GM12878 (cell line): Measurements from ENCODE around the gene USP54. TPM values are rescaled to one million over a fixed set of nuclear protein-coding genes. Genes with fewer than 3 reads are reported as not detected.

Source experiments
- ATAC-seq: fragments of 200-7000 bp; cut with Tn5 transposase; 3 replicates; pipeline ENCODE4 v1.9.1; 2020; ENCODE audit warnings: mild to moderate bottlenecking, moderate library complexity
- BruUV-seq: library from RNA; stranded (reverse); fragments of 400-500 nt; replicated peaks from 2 replicates; lab custom pipeline; 2021; lab: Mats Ljungman, UMichigan
- CTCF ChIA-PET: fragments of 300-600 bp; sonication (Branson Sonifier 250); formaldehyde crosslinking; extraction: SDS; loops from one replicate; lab custom pipeline; 2021; ENCODE audit warnings: inconsistent platforms; lab: Yijun Ruan, JAX
- POLR2A ChIA-PET: fragments of 350-600 bp; formaldehyde crosslinking; extraction: SDS; loops from one replicate; lab custom pipeline; 2021; ENCODE audit warnings: inconsistent platforms; lab: Charles Lee
- RAD21 ChIA-PET: fragments of 300-600 bp; sonication (Branson Sonifier 250); formaldehyde crosslinking; loops from one replicate; lab custom pipeline; 2023; ENCODE audit warnings: antibody characterized with exemption; ENCODE audit not compliant: unreplicated experiment; lab: Charles Lee
- SMC1A ChIA-PET: fragments of 300-600 bp; sonication (Branson Sonifier 250); formaldehyde crosslinking; loops from one replicate; lab custom pipeline; 2023; ENCODE audit not compliant: unreplicated experiment, uncharacterized antibody; lab: Charles Lee
- DNase-seq: peaks from one replicate; pipeline ENCODE4 v3.0.0-alpha.2; 2011; ENCODE audit warnings: low read depth, low spot score
- FAIRE-seq: peaks from 3 replicates; lab custom pipeline; 2011; peaks lifted over from hg19 to GRCh38; lab: Jason Lieb, UNC
- H2AFZ ChIP-seq: 2 replicates; pipeline ENCODE4 v1.6.0; 2011; ENCODE audit warnings: low read depth, low read length, control low read depth; ENCODE audit not compliant: control insufficient read depth
- H3K27ac ChIP-seq: 2 replicates; pipeline ENCODE4 v1.5.1; 2011; ENCODE audit warnings: control low read depth; ENCODE audit not compliant: control insufficient read depth, insufficient read depth
- H3K27me3 ChIP-seq, 2 experiments: replicated peaks in 1 of 2; 2 replicates each; pipeline versions ENCODE4 v1.6.0 to v1.6.1; 2011; ENCODE audit warnings: low read length in 1 of 2; ENCODE audit not compliant: control insufficient read depth in 2 of 2, insufficient read depth in 2 of 2
- H3K36me3 ChIP-seq, 2 experiments: 2 replicates each; pipeline ENCODE4 v1.5.1; 2011; ENCODE audit warnings: low read length in 1 of 2; ENCODE audit not compliant: control insufficient read depth in 2 of 2, insufficient read depth in 2 of 2
- H3K4me1 ChIP-seq: 2 replicates; pipeline ENCODE4 v1.6.1; 2011; ENCODE audit warnings: mild to moderate bottlenecking, low read length, moderate library complexity, mixed read lengths; ENCODE audit not compliant: control insufficient read depth, insufficient read depth
- H3K4me2 ChIP-seq: 2 replicates; pipeline ENCODE4 v1.6.0; 2011; ENCODE audit warnings: control low read depth; ENCODE audit not compliant: control insufficient read depth, insufficient read depth
- H3K4me3 ChIP-seq: fragments of 200-600 bp; sonication (generic); 2 replicates; pipeline ENCODE4 v1.5.1; 2016
- H3K79me2 ChIP-seq: 2 replicates; pipeline ENCODE4 v1.6.0; 2011; ENCODE audit warnings: low read length; ENCODE audit not compliant: control insufficient read depth, insufficient read depth
- H3K9ac ChIP-seq: 2 replicates; pipeline ENCODE4 v1.8.0; 2011; ENCODE audit warnings: low read length, control low read depth, mixed read lengths; ENCODE audit not compliant: control insufficient read depth, insufficient read depth
- H3K9me3 ChIP-seq: replicated peaks from 3 replicates; pipeline ENCODE4 v1.5.1; 2011; ENCODE audit warnings: mild to moderate bottlenecking, low read length; ENCODE audit not compliant: control insufficient read depth, insufficient read depth
- H4K20me1 ChIP-seq: 2 replicates; pipeline ENCODE4 v1.6.0; 2011; ENCODE audit not compliant: control insufficient read depth, insufficient read depth
- ASH2L ChIP-seq: fragments of 300-600, 200-600 bp; sonication (generic); IDR thresholded peaks from 2 replicates; pipeline ENCODE4 v1.6.1; 2017; ENCODE audit warnings: low read depth, mild to moderate bottlenecking, borderline replicate concordance
- CHD2 ChIP-seq: IDR thresholded peaks from 2 replicates; pipeline ENCODE4 v1.6.1; 2011; ENCODE audit warnings: low read depth, low read length, improper control_type of control experiment, borderline replicate concordance
- CREB1 ChIP-seq: IDR thresholded peaks from 2 replicates; pipeline ENCODE4 v1.6.1; 2012; ENCODE audit warnings: low read depth, mild to moderate bottlenecking, inconsistent platforms
- CREM ChIP-seq: IDR thresholded peaks from 2 replicates; pipeline ENCODE4 v1.6.1; 2014; ENCODE audit warnings: antibody characterized with exemption, low read depth
- E4F1 ChIP-seq: fragments of 450-650 bp; IDR thresholded peaks from 2 replicates; pipeline ENCODE4 v1.6.1; 2018; ENCODE audit warnings: borderline replicate concordance, mild to moderate bottlenecking; ENCODE audit not compliant: partially characterized antibody
- ETV6 ChIP-seq, 2 experiments: fragments of 450-650 bp in 1 of 2; IDR thresholded peaks in 1 of 2; conservative IDR thresholded peaks in 1 of 2; 2 replicates each; pipeline ENCODE4 v1.6.1; 2014; ENCODE audit warnings: antibody characterized with exemption in 1 of 2, borderline replicate concordance in 1 of 2, low read depth in 1 of 2, mild to moderate bottlenecking in 1 of 2, moderate library complexity in 1 of 2
- HDAC6 ChIP-seq: fragments of 200-600 bp; sonication (generic); IDR thresholded peaks from one replicate; pipeline ENCODE4 v1.8.0; 2017; ENCODE audit warnings: antibody characterized with exemption; ENCODE audit not compliant: unreplicated experiment
- IRF4 ChIP-seq: IDR thresholded peaks from 2 replicates; pipeline ENCODE4 v1.6.1; 2011; ENCODE audit warnings: low read depth, low read length
- JUNB ChIP-seq: IDR thresholded peaks from 2 replicates; pipeline ENCODE4 v1.6.1; 2016; ENCODE audit warnings: antibody characterized with exemption, mild to moderate bottlenecking
- NFIC ChIP-seq: IDR thresholded peaks from 2 replicates; pipeline ENCODE4 v1.6.1; 2012; ENCODE audit warnings: low read depth, mild to moderate bottlenecking, inconsistent platforms, low read length, moderate library complexity
- NRF1 ChIP-seq: conservative IDR thresholded peaks from 2 replicates; pipeline ENCODE4 v1.6.1; 2011; ENCODE audit warnings: mild to moderate bottlenecking, low read depth, low read length, improper control_type of control experiment
- PAX8 ChIP-seq: fragments of 450-650 bp; IDR thresholded peaks from 2 replicates; pipeline ENCODE4 v1.6.1; 2017; ENCODE audit warnings: mild to moderate bottlenecking, moderate library complexity
- RB1 ChIP-seq: fragments of 450-650 bp; formaldehyde crosslinking; IDR thresholded peaks from 2 replicates; pipeline ENCODE4 v1.6.1; 2017; ENCODE audit warnings: mild to moderate bottlenecking, borderline replicate concordance
- RUNX3 ChIP-seq: IDR thresholded peaks from 2 replicates; pipeline ENCODE4 v1.6.1; 2012; ENCODE audit warnings: low read length, inconsistent platforms
- SKIL ChIP-seq: fragments of 450-650 bp; IDR thresholded peaks from 2 replicates; pipeline ENCODE4 v1.6.1; 2017; ENCODE audit warnings: mild to moderate bottlenecking, low read depth, inconsistent platforms; ENCODE audit not compliant: poor library complexity, severe bottlenecking
- SMARCA5 ChIP-seq: fragments of 450-650 bp; IDR thresholded peaks from 2 replicates; pipeline ENCODE4 v1.6.1; 2017; ENCODE audit warnings: mild to moderate bottlenecking
- SMC3 ChIP-seq: IDR thresholded peaks from 2 replicates; pipeline ENCODE4 v1.6.1; 2011; ENCODE audit warnings: low read length, improper control_type of control experiment, borderline replicate concordance
- SRF ChIP-seq, 2 experiments: IDR thresholded peaks; 2 replicates each; pipeline ENCODE4 v1.6.1; 2011; ENCODE audit warnings: low read depth in 2 of 2, low read length in 2 of 2, mild to moderate bottlenecking in 1 of 2, moderate library complexity in 1 of 2
- WRNIP1 ChIP-seq: IDR thresholded peaks from 2 replicates; pipeline ENCODE4 v1.6.1; 2011; ENCODE audit warnings: low read depth, low read length, improper control_type of control experiment, borderline replicate concordance
- ZSCAN29 ChIP-seq: fragments of 450-650 bp; IDR thresholded peaks from 2 replicates; pipeline ENCODE4 v1.6.1; 2017; ENCODE audit warnings: mild to moderate bottlenecking, moderate library complexity
- WGBS: methylation state at CpG from one replicate; pipeline ENCODE4 v1.1.6; 2016; ENCODE audit warnings: low lambda C conversion rate; ENCODE audit not compliant: insufficient replicate concordance, insufficient coverage; ENCODE audit errors: missing lambda C conversion rate; 5-methylcytosine and 5-hydroxymethylcytosine counted together
- in situ Hi-C: fragments of 300-500 bp; cut with MboI; formaldehyde crosslinking; loops from 9 replicates; pipeline ENCODE4 v1.14.3; 2018; ENCODE audit warnings: mixed read lengths
- intact Hi-C: fragments of 100-400 bp; cut with micrococcal nuclease; formaldehyde crosslinking; loops from one replicate; pipeline ENCODE4 v1.14.2; 2022; ENCODE audit not compliant: unreplicated experiment
- polyA plus RNA-seq, 11 experiments: library from polyadenylated mRNA; depleted of rRNA in 4 of 11; unstranded in 6 of 11; stranded (reverse) in 5 of 11; fragments of >200 nt; fragmentation: Nextera tagmentation in 4 of 11; fragmentation: Illumina TruSeq in 1 of 11; extraction: Ambion mirVana in 4 of 11; extraction: Trizol in 1 of 11; gene quantifications; 1 replicate in 1 of 11; 2 replicates in 10 of 11; pipeline versions ENCODE4 v1.2.1 to v1.2.3, GENCODE V29; 2011 to 2016; ENCODE audit warnings: inconsistent platforms in 2 of 11, missing spikeins in 2 of 11, low read depth in 1 of 11
- total RNA-seq, 4 experiments: library from RNA; depleted of rRNA in 3 of 4; stranded (reverse); fragments of >200 nt in 3 of 4; fragmentation: Illumina TruSeq in 1 of 4; extraction: Trizol in 1 of 4; gene quantifications; 2 replicates each; pipeline versions ENCODE4 v1.2.1 to v1.2.3, GENCODE V29; 2013 to 2021

USP54 gene
- total and polyA plus RNA-seq, 10 of the 15 experiments (the other 5 are each of a cell fraction or from before 2014, with no cell fraction given): 0.93 to 10.5 (median 5.5) TPM

GRCh38 chr10:73480158-73480557, 111.0 kb downstream of the USP54 start (continued):
- TF ChIP-seq CHD2 (no peak), SKIL (no peak), PAX8 (no peak), IRF4 (peak; percentile 89; the same call in 1 of the 2 replicates), NRF1 (no peak), SMC3 (no peak), RUNX3 (peak; percentile 55; the same call in 1 of the 2 replicates), HDAC6 (no peak), SMARCA5 (no peak), RB1 (no peak), SRF (IDR thresholded peaks at IDR 0.05; ENCODE audit: low read depth in 2 of 2, low read length in 2 of 2) (0 out of 4 replicates have a peak, but pooled peaks of 1 of the 2 experiments have one; percentile 27), NFIC (peak; percentile 76), ZSCAN29 (no peak)
- TF ChIP-seq, all 136 proteins: peak for 12

GRCh38 chr10:73478636-73479035, 112.5 kb downstream of the USP54 start:
- peak; percentile 40 for ATAC-seq
- intact Hi-C loops: no loop called here
- Histone ChIP-seq H3K9me3 (no peaks in the 10 kb centered on the region), H4K20me1 (no peaks in the 10 kb centered on the region), H3K27me3 (no peaks in the 10 kb centered on the region), H2AFZ (no peak overlapping the region), H3K9ac (no peak overlapping the region), H3K4me3 (no peak overlapping the region), H3K27ac (0 out of 2 replicates have a peak overlapping the region, but pooled peaks have one; percentile 7), H3K4me2 (no peak overlapping the region), H3K36me3 (peaks cover 0 to 9% of the 10 kb centered on the region in 2 experiments; a peak in 3 of 4 replicates), H3K4me1 (peaks cover 6% of the 10 kb centered on the region; the same call in 1 of the 2 replicates), H3K79me2 (peaks cover 5% of the 10 kb centered on the region)
- TF ChIP-seq RUNX3: peak; percentile 81
- no peak for TF ChIP-seq WRNIP1
- TF ChIP-seq JUNB: peak; percentile 75
- TF ChIP-seq ETV6 (conservative IDR thresholded peaks at IDR 0.05 in 1 of 2, IDR thresholded peaks at IDR 0.05 in 1 of 2; ENCODE audit: borderline replicate concordance in 1 of 2, low read depth in 1 of 2): 0 out of 4 replicates have a peak, but pooled peaks of 1 of the 2 experiments have one; percentile 13
- TF ChIP-seq E4F1: no peak
- 0 out of 2 replicates have a peak, but pooled peaks have one; percentile 37 for TF ChIP-seq CREB1
- TF ChIP-seq NFIC: peak; percentile 60; the same call in 1 of the 2 replicates
- no peak for TF ChIP-seq ASH2L
- TF ChIP-seq CREM: peak; percentile 42; the same call in 1 of the 2 replicates
- ChIA-PET SMC1A (no interaction called here), POLR2A (interaction anchor here (1.0 kb wide), 1 partner anchor 16 kb away, joined by 3 read pairs; no protein-coding TSS in a partner anchor), CTCF (no interaction called here), RAD21 (no interaction called here)
- in situ Hi-C loops: no loop called here
- no peak for DNase-seq
- WGBS: 15% methylated on average over 3 of the region's 3 CpGs
- no TSS peak for BruUV-seq
- FAIRE-seq: peak; percentile 91
